Right atrium auricular region (tissue), 2 donors: ENCODE data around the gene SMG6. TPM values are rescaled to one million over a fixed set of nuclear protein-coding genes. Genes with fewer than 3 reads are reported as not detected.

Source experiments
- DNase-seq: peaks from one replicate; pipeline ENCODE4 v3.0.0-alpha.2; 2019; ENCODE audit warnings: low spot score
- H3K27ac ChIP-seq, 2 donors: fragments of 200-600 bp; sonication (generic); 1 replicate in 1 of 2; 2 replicates in 1 of 2; pipeline ENCODE4 v1.5.1; 2016 to 2019
- H3K27me3 ChIP-seq, 2 donors: fragments of 200-600 bp; sonication (generic); one replicate each; pipeline versions ENCODE4 v1.5.1 to v1.6.0; 2017 to 2019
- H3K36me3 ChIP-seq: fragments of 200-600 bp; sonication (generic); one replicate; pipeline ENCODE4 v1.5.1; 2016
- H3K4me1 ChIP-seq, 2 donors: fragments of 200-600 bp; sonication (generic); one replicate each; pipeline versions ENCODE4 v1.5.1 to v1.6.0; 2017 to 2019
- H3K4me3 ChIP-seq, 2 donors: fragments of 200-600 bp; sonication (generic); 1 replicate in 1 of 2; 2 replicates in 1 of 2; pipeline ENCODE4 v1.5.1; 2017 to 2019; ENCODE audit warnings: mild to moderate bottlenecking in 1 of 2, moderate library complexity in 1 of 2
- H3K9me3 ChIP-seq, 2 donors: fragments of 200-600 bp; sonication (generic); one replicate each; pipeline ENCODE4 v1.5.1; 2019
- CTCF ChIP-seq, 2 donors: fragments of 200-600 bp; sonication (generic); IDR thresholded peaks; one replicate each; pipeline ENCODE4 v1.5.1; 2019; ENCODE audit warnings: antibody characterized with exemption in 2 of 2
- microRNA counts, 2 donors: library from miRNA; unstranded; fragments of <30 nt; microRNA quantifications; one replicate each; lab custom pipeline; 2016 to 2017
- microRNA-seq, 2 donors: library from miRNA; unstranded; fragments of <30 nt; microRNA quantifications; one replicate each; pipeline ENCODE4, GENCODE V29; 2016 to 2017; ENCODE audit warnings: borderline number of aligned reads in 2 of 2, borderline replicate concordance in 1 of 2
- total RNA-seq, 2 donors: library from RNA; depleted of rRNA; stranded (reverse); fragments of >200 nt; gene quantifications; one replicate each; pipeline ENCODE4 v1.1.0, GENCODE V29; 2016

SMG6 gene
- total RNA-seq, 2 donors from 2014 or later = 18.2 to 29.3 TPM

- no peak for TF ChIP-seq CTCF (IDR thresholded peaks at IDR 0.05)
- Histone ChIP-seq H3K27ac (peak overlapping the region; percentile 30 to 32), H3K4me3 (no peak overlapping the region), H3K4me1 (peaks cover 0 to 20% of the 10 kb centered on the region in 2 donors), H3K9me3 (no peaks in the 10 kb centered on the region), H3K27me3 (no peaks in the 10 kb centered on the region), H3K36me3 (no peaks in the 10 kb centered on the region)
- no peak for DNase-seq
Observed at GRCh38 chr17:2012499-2012898, 291.1 kb downstream of the SMG6 start.

- peak; percentile 67 for DNase-seq
- H3K4me1 ChIP-seq = peaks cover 0 to 20% of the 10 kb centered on the region in 2 donors
- H3K27me3 ChIP-seq = no peaks in the 10 kb centered on the region
- H3K27ac ChIP-seq = peak overlapping the region; percentile 30 to 32
- peak overlapping the region in 1 of 2 donors; percentile 16 for H3K4me3 ChIP-seq
- H3K9me3 ChIP-seq = no peaks in the 10 kb centered on the region
- H3K36me3 ChIP-seq = no peaks in the 10 kb centered on the region
- TF ChIP-seq CTCF (IDR thresholded peaks at IDR 0.05) = no peak
Observed at GRCh38 chr17:2011411-2012371, 291.9 kb downstream of the SMG6 start.

MicroRNA genes within 50 kb of the gene (microRNA counts, 767-probe panel; counts per million panel counts)
- microRNA hsa-miR-132-3p (lab: Ali Mortazavi, UCI) (3,510 to 7,658 counts per million in 2 donors), microRNA hsa-miR-212-3p (lab: Ali Mortazavi, UCI) (0 to 31.0 counts per million in 2 donors)

Small RNAs within 50 kb of the gene (microRNA-seq; reads per million reads assigned to microRNA genes)
- gene MIR132 (703 to 987 reads per million in 2 donors), gene MIR212 (23.4 to 34.6 reads per million in 2 donors)

Other genes with a start within 250 kb of the SMG6 start
- gene HIC1, start 248.7 kb downstream of the SMG6 start, total RNA-seq = 10 to 100 TPM; 15.5 to 18.0 TPM
- 10 to 100 TPM in 1 of 2 donors, 1 to 10 TPM in 1; 9.7 to 11.5 TPM for gene SRR, start 165 bp upstream of the SMG6 start, total RNA-seq
- gene TSR1, start 32.7 kb upstream of the SMG6 start, total RNA-seq = 10 to 100 TPM; 22.5 to 25.9 TPM
- 10 to 100 TPM; 20.9 to 31.4 TPM for gene SGSM2, start 33.7 kb upstream of the SMG6 start, total RNA-seq
- gene MNT, start 97.3 kb upstream of the SMG6 start, total RNA-seq = 1 to 10 TPM; 3.7 to 7.7 TPM
- 10 to 100 TPM; 16.4 to 17.9 TPM for gene METTL16, start 208.1 kb upstream of the SMG6 start, total RNA-seq